Measurements from ENCODE around the gene FOXD3. TPM values are rescaled to one million over a fixed set of nuclear protein-coding genes. Genes with fewer than 3 reads are reported as not detected.
A peak's percentile ranks its signal among the peaks of the same experiment; 100 is the strongest.
"Not testable (repeated sequence)": the region's sequence is repeated elsewhere in the genome, so short reads cannot be mapped to it uniquely, and the experiment has no call there.

Gene FOXD3
- total RNA-seq, 1 donor from 2014 or later = not detected

DNA sequence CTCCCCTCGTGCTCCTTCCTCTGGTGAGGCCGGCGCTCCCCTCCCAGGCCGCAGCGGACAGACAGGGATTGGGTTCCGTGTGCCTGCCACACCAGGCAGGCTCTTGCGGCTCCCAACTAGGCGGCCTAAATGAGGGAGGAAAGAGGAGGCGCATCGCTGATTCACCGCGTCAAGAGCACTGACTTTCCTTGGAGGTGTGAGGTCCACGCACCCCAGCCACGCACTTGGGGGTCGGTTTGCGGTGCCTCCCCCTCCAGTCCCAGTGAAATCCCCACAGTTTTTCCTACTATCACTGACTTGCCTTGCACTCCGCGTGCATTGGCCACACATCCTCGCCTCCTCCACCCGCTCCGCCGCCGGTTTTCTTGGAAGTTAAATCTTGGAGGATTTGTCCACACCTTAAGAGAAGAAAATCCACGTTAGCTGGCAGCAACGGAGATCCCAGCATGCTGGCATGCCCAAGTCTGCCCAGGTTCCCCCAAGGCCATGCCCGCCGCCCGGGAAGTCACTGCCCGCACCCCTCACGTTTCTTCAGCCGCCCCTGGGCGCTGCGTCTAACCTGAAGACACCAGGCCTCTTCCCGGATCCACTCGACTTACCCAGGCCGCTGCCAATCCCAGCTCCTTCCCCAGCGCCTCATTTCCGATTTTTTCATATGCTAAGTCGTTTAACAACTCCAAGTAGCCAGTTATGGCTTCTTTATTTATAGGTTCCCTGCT is 1.1 kb upstream of the FOXD3 start:
- DNase-seq (ENCODE audit: low spot score) = no peak

DNA sequence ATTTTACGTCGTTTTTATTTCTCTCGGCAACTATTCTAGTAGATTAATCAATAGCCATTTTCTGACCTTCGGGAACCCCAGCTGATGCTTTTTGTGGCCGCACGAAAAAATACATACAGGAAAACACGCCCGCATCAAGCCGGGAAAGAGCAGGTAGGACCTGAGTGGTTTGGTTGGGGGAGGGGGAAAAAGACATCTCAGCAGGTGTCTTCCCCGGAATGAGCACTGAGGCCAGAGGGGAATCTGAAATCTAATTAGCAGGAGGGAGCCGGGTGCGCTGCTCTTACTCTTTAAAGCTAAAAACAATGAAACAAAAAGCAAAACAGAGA is 618 bp upstream of the FOXD3 start:
- DNase-seq (ENCODE audit: low spot score) = no peak

DNA sequence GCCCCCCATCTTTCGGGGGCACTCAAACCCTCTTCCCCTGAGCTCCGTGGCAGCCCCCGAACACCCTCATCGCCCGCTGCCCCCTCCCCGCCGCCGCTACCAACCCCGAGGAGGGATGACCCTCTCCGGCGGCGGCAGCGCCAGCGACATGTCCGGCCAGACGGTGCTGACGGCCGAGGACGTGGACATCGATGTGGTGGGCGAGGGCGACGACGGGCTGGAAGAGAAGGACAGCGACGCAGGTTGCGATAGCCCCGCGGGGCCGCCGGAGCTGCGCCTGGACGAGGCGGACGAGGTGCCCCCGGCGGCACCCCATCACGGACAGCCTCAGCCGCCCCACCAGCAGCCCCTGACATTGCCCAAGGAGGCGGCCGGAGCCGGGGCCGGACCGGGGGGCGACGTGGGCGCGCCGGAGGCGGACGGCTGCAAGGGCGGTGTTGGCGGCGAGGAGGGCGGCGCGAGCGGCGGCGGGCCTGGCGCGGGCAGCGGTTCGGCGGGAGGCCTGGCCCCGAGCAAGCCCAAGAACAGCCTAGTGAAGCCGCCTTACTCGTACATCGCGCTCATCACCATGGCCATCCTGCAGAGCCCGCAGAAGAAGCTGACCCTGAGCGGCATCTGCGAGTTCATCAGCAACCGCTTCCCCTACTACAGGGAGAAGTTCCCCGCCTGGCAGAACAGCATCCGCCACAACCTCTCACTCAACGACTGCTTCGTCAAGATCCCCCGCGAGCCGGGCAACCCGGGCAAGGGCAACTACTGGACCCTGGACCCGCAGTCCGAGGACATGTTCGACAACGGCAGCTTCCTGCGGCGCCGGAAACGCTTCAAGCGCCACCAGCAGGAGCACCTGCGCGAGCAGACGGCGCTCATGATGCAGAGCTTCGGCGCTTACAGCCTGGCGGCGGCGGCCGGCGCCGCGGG is 837 bp downstream of the FOXD3 start:
- DNase-seq (ENCODE audit: low spot score) = no peak

DNA sequence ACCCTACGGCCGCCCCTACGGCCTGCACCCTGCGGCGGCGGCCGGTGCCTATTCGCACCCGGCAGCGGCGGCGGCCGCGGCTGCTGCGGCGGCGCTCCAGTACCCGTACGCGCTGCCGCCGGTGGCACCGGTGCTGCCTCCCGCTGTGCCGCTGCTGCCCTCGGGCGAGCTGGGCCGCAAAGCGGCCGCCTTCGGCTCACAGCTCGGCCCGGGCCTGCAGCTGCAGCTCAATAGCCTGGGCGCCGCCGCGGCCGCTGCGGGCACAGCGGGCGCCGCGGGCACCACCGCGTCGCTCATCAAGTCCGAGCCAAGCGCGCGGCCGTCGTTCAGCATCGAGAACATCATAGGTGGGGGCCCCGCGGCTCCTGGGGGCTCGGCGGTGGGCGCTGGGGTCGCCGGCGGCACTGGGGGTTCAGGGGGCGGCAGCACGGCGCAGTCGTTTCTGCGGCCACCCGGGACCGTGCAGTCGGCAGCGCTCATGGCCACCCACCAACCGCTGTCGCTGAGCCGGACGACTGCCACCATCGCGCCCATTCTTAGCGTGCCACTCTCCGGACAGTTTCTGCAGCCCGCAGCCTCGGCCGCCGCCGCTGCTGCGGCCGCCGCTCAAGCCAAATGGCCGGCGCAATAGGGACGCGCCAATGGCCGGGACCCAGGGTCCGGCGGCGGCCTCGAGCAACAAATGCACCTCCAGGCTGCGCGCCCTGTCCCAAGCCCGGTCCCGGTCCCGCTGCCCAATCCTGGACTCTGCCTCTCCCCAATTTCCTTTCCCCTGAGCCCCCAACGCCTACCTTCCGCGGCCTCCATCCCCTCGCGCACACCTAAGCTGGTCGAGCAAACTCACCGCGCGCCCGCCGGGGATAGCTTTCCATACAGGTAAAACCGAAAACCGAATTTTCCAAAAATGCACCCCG is 1.8 kb downstream of the FOXD3 start:
- DNase-seq (ENCODE audit: low spot score) = no peak

DNA sequence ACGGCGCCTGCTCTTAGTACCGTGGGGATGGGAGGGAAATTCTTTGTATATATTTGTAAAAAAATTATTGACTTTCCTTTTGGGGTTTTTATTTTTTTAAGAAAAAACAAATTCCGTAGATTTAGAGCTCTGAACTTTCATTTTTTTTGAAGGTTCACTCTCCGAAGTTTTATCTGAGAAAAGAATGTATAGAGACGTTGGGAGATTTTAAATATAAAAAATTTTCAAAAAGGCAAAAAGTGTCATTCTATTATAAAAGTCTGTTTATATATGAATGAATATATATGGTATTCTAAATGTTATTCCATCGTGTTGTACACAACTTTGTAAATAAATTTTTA is 2.4 kb downstream of the FOXD3 start:
- DNase-seq (ENCODE audit: low spot score) = no peak

DNA sequence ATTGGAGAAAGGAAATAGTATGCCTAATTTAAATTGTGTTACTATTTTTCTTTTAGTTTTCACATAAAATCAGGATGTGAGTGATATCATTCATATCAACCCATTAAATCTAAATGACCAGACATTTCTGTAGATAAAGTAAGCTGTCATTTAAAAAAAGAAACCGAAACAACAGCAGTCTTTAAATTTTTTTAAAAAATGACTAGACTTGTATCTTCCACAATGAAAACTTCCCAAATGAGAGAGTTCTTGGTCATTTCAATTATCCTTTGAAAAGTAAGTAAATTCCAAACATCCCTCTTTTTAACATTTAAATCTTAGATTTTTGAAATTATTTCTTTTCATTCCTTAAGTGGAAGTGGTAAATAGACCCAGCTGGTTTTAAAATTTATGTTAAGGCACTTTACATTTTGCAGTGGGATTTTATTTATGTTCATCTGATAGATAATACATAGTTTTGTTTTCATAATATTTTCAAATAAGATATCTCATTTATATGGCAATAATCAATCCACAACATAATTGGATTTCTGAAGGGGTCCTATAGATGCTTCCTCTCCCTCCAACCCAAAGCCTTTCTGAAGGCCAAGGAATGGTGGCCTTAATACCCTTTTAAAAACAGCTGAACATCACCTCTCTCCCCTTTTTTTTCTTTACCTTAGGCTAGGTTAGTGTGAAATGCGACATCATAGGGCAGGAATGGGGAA is 3.1 kb downstream of the FOXD3 start:
- DNase-seq (ENCODE audit: low spot score) = no peak

DNA sequence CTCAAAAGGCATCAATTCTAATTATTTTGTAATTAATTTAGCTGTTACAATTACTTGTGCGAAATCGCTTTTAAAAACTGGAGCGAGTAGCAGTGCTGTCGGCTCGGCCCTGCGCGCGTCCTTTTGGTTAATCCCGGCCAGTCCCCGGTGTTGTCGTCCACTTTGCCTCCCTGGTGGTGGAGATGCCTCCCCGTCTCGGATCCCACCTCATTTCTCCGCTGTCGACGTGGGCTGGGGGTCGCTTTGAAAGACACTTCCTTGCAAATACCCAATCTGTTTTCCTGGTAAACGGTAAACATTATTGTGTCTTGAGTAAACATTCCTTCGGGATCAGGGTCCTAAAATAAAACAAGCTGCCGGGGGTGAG is 3.7 kb downstream of the FOXD3 start:
- DNase-seq (ENCODE audit: low spot score) = no peak

DNA sequence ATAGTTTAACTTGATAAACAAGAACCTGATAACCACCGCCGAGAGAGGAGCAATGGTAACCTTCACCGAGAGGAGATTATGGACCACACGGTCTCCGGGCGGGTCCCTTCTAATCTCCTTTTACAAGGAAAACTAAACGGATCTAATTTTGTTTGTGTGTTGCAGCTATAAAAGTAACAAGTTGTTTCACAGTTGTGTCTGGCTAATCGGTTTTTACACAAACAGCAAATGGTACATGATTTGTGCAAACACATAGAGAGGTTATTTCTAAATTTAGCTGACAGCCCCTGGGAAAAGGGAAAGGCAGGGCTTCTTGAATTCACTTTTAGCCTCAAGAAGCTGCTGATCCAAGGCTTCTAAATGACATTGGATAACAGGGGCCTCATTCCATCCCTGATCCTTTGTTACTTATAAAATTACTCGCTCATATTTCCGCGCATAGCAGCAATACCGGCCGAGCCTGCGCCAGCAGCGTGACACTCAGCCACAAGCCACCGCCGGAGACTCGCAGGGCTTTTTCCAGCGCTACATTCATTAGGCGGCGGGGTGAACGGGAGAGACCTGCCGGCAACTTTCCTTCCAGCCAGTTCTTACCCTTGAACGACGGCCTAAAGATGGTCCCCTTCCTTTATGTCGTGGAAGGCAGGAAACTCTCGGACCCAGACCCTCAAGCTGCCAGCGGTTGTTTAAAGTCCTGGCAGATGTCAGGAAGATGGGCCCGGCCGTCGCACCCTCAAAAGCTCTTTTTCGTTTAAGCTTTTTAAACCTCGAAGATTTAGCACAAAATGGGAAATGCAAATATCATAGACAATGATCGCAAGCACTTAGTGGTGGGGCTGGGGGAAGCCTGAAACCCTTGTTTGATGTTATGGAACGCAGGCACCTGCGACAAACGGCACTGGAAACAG is 4.4 kb downstream of the FOXD3 start:
- no peak for DNase-seq (ENCODE audit: low spot score)

DNA sequence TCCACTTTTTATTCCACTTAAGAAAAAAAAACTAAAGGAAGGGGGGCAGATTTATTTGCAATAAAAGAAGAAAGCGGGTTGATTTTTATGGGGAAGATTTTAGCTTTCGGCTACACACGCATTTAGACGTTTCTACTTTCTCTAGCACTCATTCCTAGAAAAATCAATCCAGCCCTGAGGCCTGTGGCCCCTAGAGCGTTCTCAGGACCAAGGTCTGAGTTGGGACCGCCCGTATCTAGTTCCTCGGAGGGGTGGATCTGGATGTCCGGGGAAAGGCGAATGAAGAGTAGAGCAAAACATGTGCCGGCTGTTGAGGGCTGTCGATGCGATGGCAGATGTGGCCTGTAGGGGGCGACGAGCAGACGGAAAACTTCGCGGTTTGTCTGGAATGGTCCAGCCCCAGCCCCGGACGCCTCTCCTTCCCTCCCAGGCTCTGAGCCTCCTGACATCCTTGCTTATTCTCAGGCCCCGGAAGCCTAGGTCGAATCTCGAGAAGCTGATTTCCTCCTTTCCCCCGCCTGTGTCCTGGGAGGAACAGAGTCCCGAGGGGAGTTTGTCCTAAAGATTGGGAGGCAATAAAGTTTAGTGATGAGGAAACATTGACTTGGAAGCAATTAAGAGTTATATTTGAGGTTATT is 5.2 kb downstream of the FOXD3 start:
- DNase-seq (ENCODE audit: low spot score) = peak; percentile 62

DNA sequence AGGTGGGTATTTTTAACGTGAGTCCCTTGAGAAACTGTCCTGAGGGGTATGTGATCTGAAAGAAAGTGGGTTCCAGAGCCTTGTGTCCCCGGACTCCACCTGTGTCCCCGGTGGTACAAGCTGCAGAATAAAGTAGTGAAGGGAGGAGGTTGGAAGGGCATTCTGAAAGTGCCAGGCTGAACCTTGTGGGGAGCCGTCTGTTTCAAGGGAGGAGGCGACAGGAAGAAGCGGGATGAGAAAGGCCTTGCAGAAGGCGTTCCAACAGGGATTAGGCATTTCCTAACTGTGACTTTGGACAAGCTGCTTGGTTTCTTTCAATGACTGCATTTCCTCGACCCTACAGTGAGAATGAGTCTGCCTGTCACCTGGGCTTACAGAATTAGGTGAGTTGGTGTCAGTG is 5.8 kb downstream of the FOXD3 start:
- no peak for DNase-seq (ENCODE audit: low spot score)

DNA sequence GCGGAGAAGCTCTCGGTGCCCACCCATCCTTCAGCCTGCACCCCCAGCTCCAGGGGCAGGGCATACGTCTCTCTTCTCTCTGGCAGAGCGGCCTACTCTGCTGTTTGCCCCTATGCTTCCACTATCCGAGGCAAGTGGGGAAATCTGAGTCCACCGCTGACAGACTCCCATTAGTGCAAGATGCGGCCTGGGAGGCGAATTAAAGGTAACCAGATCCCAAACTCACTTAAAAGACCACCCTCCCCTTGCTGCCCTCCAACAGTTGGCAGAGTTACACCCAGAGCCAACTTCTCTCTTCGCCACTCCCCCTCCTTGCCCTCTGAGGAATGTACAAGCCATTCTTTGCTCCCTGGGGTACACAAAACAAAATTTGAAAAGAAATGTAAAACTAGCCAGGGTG is 6.4 kb downstream of the FOXD3 start:
- DNase-seq (ENCODE audit: low spot score) = no peak

DNA sequence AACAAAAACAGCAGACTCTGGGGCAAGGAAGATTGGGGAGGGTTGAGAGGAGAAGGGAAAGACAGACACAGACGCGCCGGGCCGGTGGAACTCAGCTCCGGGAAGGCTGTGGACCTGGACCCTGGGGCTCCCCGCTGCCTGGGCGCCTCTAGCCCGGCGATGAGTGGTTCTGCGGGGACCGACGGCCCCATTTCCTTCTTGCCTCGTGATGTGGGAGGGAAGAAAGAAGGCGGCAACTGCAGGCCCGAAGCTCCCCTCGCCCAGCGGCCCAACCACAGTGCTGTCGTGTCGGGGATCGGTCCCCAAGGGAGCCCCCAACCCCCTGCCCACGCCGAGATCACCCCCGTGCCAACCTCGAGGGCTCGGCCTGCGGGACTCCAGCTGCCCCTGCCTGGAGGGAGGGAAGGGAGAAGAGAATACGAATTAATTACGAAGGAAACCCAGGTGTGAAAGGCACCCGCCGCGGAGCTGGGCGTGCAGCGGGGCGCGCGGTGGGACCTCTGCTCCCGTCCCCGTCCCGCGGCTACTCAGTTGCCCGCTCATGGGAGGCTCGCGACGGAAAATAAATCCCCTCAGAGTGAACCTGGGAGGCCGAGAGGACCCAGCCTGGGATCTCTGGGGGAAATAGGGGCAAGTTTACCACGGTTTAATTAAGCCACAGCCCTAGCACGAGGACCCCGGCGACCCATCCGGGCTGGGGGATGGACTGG is 7.4 kb downstream of the FOXD3 start:
- no peak for DNase-seq (ENCODE audit: low spot score)

DNA sequence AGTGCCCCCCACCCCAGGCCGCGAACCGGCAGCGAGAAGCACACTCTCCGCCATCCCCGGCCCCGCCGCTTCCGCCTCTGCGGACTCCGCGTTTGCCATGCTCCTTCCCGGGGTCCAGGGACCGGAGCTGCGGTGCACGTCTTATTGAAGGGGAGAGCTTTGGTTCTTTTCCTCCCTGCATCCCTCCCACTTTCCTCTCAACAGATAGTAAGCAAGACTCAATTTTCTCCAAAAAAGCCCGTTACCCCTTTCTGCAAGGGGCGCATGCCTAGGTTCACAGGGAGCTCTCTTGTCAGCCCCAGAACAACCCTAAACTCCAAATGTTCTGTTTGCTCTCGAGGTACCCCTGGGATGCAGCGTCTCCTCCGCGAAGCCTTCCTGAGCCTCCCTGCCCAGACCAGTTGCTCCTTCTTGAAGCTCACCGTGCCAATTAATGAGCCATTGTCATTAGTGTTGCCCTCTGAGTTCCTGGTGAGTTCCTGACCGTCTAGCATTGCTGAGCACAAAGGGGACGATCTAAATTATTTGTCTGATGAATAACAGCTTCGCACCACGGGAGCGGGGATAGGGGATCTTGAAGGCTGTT is 8.1 kb downstream of the FOXD3 start:
- DNase-seq (ENCODE audit: low spot score) = no peak

DNA sequence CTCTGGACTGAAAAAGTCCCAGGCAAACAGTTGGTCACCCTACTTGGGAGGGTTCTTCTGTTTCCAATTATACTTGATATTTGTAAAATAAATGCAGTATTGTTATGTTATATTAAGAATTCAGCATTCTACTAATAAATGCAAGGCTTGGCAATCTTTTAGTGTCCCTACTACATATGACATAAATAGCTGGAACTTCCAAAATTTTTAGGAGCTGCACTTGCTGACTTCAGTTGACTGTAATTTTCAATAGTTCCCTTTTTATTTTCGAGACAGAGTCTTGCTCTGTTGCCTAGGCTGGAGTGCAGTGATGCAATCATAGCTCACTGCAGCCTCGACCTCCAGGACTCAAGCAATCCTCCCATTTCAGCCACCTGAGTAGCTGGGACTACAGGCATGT is 20.0 kb downstream of the FOXD3 start:
- no peak for DNase-seq (ENCODE audit: low spot score)

DNA sequence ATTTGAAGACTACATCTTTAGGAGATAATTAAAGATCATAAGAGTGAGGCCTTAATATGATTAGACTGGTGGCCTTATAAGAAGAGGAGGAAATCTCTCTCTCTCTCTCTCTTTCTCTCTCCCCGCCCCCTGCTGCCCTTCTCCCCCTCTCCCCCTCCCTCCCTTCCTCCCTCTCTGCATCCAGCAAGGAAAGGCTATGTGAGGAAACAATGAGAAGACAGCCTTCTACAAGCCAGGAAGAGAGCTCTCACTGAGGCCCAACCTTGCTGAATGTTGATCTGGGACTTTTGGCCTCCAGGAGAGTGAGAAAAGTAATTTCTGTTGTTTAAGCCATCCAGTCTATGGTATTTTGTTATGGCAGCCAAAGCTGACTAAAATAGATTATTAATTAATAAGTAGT is 21.6 kb downstream of the FOXD3 start:
- no peak for DNase-seq (ENCODE audit: low spot score)

DNA sequence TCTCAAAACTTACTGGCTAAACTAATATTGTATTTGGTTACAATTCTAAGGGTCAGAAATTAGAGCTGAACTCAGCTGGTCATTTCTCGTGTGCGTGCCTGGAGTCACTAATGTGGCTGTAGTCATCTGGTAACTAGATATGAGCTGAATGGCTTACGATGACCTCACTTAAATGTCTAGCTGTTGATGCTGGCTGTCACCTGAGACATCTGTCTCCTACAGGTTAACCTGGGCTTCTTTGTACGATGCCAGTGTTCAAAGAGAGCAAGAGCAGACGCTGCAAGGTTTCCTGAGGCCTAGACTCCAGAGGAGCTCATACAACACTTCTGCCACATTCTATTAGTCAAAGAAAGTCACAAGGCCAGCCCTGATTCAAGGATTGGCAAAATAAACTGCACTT is 28.0 kb downstream of the FOXD3 start:
- DNase-seq (ENCODE audit: low spot score) = no peak

DNA sequence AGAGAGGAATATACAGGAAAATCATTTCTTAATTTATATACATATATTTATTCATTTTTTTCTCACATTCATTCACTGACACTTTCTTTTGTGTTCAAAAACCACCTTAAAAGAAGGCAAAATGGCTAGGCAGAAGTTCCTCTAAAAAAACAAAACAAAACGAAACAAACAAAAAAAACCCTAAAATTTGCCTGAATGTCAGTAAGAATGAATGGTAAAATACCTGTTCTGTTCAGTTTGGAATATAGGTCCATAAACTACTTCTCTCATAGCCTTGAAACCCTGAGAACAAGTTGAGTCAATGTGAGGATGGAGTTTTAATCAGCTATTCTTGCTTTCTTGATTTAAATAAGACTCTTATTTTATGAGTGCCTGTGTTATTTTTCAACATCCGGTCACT is 30.4 kb downstream of the FOXD3 start:
- no peak for DNase-seq (ENCODE audit: low spot score)

DNA sequence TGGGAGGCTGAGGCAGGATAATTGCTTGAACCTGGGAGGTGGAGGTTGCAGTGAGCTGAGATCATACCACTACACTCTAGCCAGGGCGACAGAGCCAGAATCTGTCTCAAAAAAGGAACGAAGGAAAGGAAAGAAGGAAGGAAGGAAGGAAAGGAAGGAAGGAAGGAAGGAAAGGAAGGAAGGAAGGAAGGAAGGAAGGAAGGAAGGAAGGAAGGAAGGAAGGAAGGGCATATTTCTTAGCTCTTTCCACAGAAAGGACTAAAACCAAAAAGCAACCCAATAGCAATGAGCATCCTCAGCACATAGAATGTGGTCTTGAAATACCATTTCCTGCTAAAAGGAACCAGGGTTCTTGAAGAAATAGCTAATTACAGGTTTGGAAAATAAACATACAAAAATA is 33.9 kb downstream of the FOXD3 start:
- DNase-seq (ENCODE audit: low spot score) = not testable (repeated sequence)

DNA sequence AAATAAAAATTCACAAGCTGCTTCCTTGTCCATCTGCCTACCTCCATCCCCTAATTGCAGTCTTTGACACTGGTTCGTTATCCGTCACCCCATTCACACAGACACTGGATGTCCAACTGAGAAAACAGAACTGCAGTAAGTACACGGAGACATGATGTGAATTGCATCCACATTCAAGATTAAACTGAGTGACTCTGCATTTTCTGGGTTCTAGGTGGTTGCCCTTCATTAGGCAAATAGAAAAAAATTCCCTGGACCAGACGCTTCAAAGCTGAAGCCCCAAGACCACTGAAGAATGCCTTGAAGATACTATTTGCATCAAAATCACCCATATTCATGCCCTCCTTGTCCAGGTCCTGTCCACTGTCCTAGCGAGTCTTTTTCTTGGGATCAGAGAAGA is 37.2 kb downstream of the FOXD3 start:
- no peak for DNase-seq (ENCODE audit: low spot score)

Measured in umbilical cord (tissue), 2 donors.